ENCODE results near the gene EHBP1. TPM values are rescaled to one million over a fixed set of nuclear protein-coding genes. Genes with fewer than 3 reads are reported as not detected.

EHBP1 gene
- total and polyA plus RNA-seq, 2 experiments from 2014 or later, result 27.2 to 47.9 TPM

GRCh38 chr2:62824388-62824787 lies 118.9 kb downstream of the EHBP1 start:
- DNase-seq (ENCODE audit: low spot score), result no peak
- Mint-ChIP-seq H3K9me3 (no peaks in the 10 kb centered on the region; the same call in 2 of the 3 replicates), H3K27me3 (ENCODE audit: insufficient read depth, low read depth, poor library complexity) (no peaks in the 10 kb centered on the region), H3K4me1 (peaks cover 16% of the 10 kb centered on the region; the same call in 2 of the 3 replicates), H3K36me3 (ENCODE audit: low read depth) (peaks cover 26% of the 10 kb centered on the region), H3K27ac (no peak overlapping the region), H3K4me3 (no peak overlapping the region)
- Histone ChIP-seq H2AFZ (no peak overlapping the region), H3K4me3 (no peak overlapping the region), H3K4me2 (no peak overlapping the region), H3K36me3 (ENCODE audit: insufficient read depth) (no peaks in the 10 kb centered on the region), H4K20me1 (replicated peaks; ENCODE audit: insufficient read depth) (no peaks in the 10 kb centered on the region), H3K27ac (ENCODE audit: low read depth) (no peak overlapping the region), H3K4me1 (ENCODE audit: insufficient read depth) (peaks cover 12% of the 10 kb centered on the region; the same call in 1 of the 2 replicates), H3F3A (replicated peaks; ENCODE audit: low read depth) (no peaks in the 10 kb centered on the region), H3K9me2 (ENCODE audit: insufficient read depth) (no peaks in the 10 kb centered on the region), H3K79me2 (replicated peaks; ENCODE audit: insufficient read depth) (no peaks in the 10 kb centered on the region), H3K27me3 (ENCODE audit: insufficient read depth) (no peaks in the 10 kb centered on the region)
- TF ChIP-seq CREB1 (CRISPR knock-in tag; IDR thresholded peaks at IDR 0.05; ENCODE audit: low read depth) (no peak), EZH2 (IDR thresholded peaks at IDR 0.05; ENCODE audit: low read depth, unreplicated experiment) (no peak), CTCF (conservative IDR thresholded peaks at IDR 0.05; ENCODE audit: low read depth in 2 of 2) (no peak), REST (IDR thresholded peaks at IDR 0.05; ENCODE audit: unreplicated experiment) (no peak), ZNF462 (CRISPR knock-in tag; IDR thresholded peaks at IDR 0.05) (no peak), JUNB (IDR thresholded peaks at IDR 0.05; ENCODE audit: unreplicated experiment) (no peak), POLR2AphosphoS5 (IDR thresholded peaks at IDR 0.05; ENCODE audit: low read depth) (no peak), ZNF114 (CRISPR knock-in tag; IDR thresholded peaks at IDR 0.05) (no peak), ETS1 (IDR thresholded peaks at IDR 0.05) (no peak), STAT1 (IDR thresholded peaks at IDR 0.05; ENCODE audit: unreplicated experiment) (no peak), NANOG (IDR thresholded peaks at IDR 0.05; ENCODE audit: borderline replicate concordance) (no peak), EZH2phosphoT487 (IDR thresholded peaks at IDR 0.05; ENCODE audit: unreplicated experiment) (no peak), ZNF331 (CRISPR knock-in tag; IDR thresholded peaks at IDR 0.05; ENCODE audit: low read depth) (no peak)
- no peak for ATAC-seq

Data from GM23338 (cell line).